Measurements from ENCODE around the gene PIAS2. TPM values are rescaled to one million over a fixed set of nuclear protein-coding genes. Genes with fewer than 3 reads are reported as not detected.

PIAS2 gene
- total and polyA plus RNA-seq, 7 donors, result 5.5 to 66.7 (median 44.8) TPM

- DNase-seq (no peak), ATAC-seq (no peak)
- Histone ChIP-seq H3K36me3 (ENCODE audit: insufficient read depth in 1 of 2, low read depth in 1 of 2) (peaks cover 4 to 55% of the 10 kb centered on the region in 2 donors), H3K4me1 (peaks cover 3% of the 10 kb centered on the region), H3K27me3 (ENCODE audit: insufficient read depth in 3 of 3, low read length in 2 of 3) (no peaks in the 10 kb centered on the region), H3K27ac (no peak overlapping the region), H3K4me3 (no peak overlapping the region), H3K9me3 (no peaks in the 10 kb centered on the region)
- TF ChIP-seq, protein P1, sequence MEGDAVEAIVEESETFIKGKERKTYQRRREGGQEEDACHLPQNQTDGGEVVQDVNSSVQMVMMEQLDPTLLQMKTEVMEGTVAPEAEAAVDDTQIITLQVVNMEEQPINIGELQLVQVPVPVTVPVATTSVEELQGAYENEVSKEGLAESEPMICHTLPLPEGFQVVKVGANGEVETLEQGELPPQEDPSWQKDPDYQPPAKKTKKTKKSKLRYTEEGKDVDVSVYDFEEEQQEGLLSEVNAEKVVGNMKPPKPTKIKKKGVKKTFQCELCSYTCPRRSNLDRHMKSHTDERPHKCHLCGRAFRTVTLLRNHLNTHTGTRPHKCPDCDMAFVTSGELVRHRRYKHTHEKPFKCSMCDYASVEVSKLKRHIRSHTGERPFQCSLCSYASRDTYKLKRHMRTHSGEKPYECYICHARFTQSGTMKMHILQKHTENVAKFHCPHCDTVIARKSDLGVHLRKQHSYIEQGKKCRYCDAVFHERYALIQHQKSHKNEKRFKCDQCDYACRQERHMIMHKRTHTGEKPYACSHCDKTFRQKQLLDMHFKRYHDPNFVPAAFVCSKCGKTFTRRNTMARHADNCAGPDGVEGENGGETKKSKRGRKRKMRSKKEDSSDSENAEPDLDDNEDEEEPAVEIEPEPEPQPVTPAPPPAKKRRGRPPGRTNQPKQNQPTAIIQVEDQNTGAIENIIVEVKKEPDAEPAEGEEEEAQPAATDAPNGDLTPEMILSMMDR (IDR thresholded peaks at IDR 0.05), result no peak
- intact Hi-C loops (cut with DNase I), result no loop called here
Observed at GRCh38 chr18:46830633-46831032, 86.7 kb downstream of the PIAS2 start.

DNA sequence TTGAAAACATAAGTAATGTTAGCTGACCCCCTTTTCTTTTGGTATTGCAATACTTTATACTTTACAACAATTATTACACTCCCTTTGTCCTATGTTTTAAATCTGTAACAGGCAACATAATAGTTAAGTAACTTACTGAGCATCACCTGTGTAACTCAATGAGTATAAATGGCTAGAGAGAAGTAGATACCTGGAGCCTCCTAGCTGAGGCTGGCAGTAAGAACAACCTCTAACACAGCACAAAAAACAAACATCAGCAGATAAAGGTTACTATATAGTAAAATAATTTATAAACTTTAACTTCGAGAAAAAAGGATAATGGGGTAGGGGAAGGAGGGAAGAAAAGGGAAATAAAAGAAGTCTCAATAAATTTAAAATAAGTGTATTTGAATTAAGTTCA lies 87.4 kb downstream of the PIAS2 start:
- Histone ChIP-seq H3K27me3 (ENCODE audit: insufficient read depth in 3 of 3, low read length in 2 of 3) (no peaks in the 10 kb centered on the region), H3K4me3 (no peak overlapping the region), H3K36me3 (ENCODE audit: insufficient read depth in 1 of 2, low read depth in 1 of 2) (peaks cover 4 to 54% of the 10 kb centered on the region in 2 donors), H3K27ac (no peak overlapping the region), H3K4me1 (peaks cover 3% of the 10 kb centered on the region), H3K9me3 (no peaks in the 10 kb centered on the region)
- ATAC-seq (peak in 1 of 4 donors; percentile 42), DNase-seq (no peak)
- TF ChIP-seq, protein P1 (IDR thresholded peaks at IDR 0.05), result peak; percentile 8
- 85 to 97% (median 95%) methylated on average over 1 of the region's 1 CpG for WGBS, 3 donors
- intact Hi-C loops (cut with DNase I), result no loop called here

GRCh38 chr18:46829531-46829930 lies 87.8 kb downstream of the PIAS2 start:
- H3K36me3 ChIP-seq (ENCODE audit: insufficient read depth in 1 of 2, low read depth in 1 of 2), result peaks cover 4 to 49% of the 10 kb centered on the region in 2 donors

DNA sequence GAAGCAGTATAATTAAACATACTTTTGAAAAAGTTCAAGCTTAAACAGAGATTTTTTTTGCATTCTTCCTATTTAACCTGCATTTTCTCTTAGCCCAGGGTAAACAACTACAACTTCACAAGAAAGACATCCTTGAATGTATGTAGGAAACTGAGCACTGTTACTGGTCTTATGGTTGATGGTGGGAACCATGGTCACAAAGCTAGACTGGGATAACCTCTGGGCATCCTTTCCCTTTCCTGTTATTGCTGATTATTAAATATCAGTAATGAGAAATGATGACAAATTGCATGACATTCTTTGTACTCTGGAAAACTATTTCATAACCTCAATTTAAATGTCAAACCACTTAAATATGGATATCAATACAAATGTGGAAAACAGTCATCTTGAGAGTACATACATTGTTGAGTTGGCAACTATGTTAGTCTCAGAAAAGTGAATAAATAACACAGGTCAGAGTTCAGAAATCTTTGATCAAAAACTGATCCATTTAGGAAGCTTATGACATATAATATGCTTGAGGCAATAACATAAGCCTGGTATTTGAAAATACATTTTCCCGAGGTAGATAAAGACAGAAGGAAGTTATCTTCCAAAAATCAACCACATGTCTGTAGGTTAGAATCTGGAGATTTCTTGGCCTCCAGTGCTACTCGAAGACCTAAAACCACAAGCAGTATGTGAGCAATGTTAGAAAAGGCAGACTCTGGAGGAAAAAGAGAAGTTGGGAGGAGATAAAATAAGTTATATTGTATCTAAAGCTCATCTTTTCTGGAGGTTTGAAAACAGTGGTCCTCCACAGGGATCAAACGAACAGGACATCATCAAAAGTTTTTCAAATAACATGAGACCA lies 95.2 kb downstream of the PIAS2 start:
- DNase-seq (no peak), ATAC-seq (no peak)
- no peaks in the 10 kb centered on the region for H3K27me3 ChIP-seq (ENCODE audit: insufficient read depth in 3 of 3, low read length in 2 of 3)
- no peak overlapping the region for H3K4me3 ChIP-seq
- peaks cover 16% of the 10 kb centered on the region for H3K4me1 ChIP-seq
- TF ChIP-seq, protein P1 (IDR thresholded peaks at IDR 0.05), result no peak
- H3K9me3 ChIP-seq, result no peaks in the 10 kb centered on the region
- intact Hi-C loops (cut with DNase I), result no loop called here
- H3K36me3 ChIP-seq (ENCODE audit: insufficient read depth in 1 of 2, low read depth in 1 of 2), result peaks cover 0 to 22% of the 10 kb centered on the region in 2 donors
- WGBS, 3 donors, result 88 to 94% (median 90%) methylated on average over 3 of the region's 3 CpGs
- H3K27ac ChIP-seq, result peak overlapping the region; percentile 73

More at GRCh38 chr18:46829531-46829930, 87.8 kb downstream of the PIAS2 start:
- Histone ChIP-seq H3K27me3 (ENCODE audit: insufficient read depth in 3 of 3, low read length in 2 of 3) (no peaks in the 10 kb centered on the region), H3K9me3 (no peaks in the 10 kb centered on the region), H3K27ac (no peak overlapping the region), H3K4me1 (peaks cover 3% of the 10 kb centered on the region), H3K4me3 (no peak overlapping the region)
- 39 to 57% (median 43%) methylated on average over 4 of the region's 4 CpGs for WGBS, 3 donors
- TF ChIP-seq, protein P1 (IDR thresholded peaks at IDR 0.05), result no peak
- ATAC-seq (no peak), DNase-seq (no peak)
- intact Hi-C loops (cut with DNase I), result no loop called here
